WERI-Rb-1 (cell line): ENCODE data around the gene PSEN1.

Source experiments
- DNase-seq: peaks from one replicate; pipeline ENCODE4 v3.0.0-alpha.2; 2020
- H3K27ac ChIP-seq: fragments of 250-450 bp; sonication (Bioruptor Pico); 2 replicates; pipeline ENCODE4 v1.5.1; 2020; ENCODE audit warnings: mild to moderate bottlenecking, moderate library complexity
- H3K27me3 ChIP-seq: fragments of 250-450 bp; sonication (Bioruptor Pico); 2 replicates; pipeline ENCODE4 v1.5.1; 2021; ENCODE audit warnings: mild to moderate bottlenecking, low read depth, moderate library complexity; ENCODE audit not compliant: insufficient read depth, severe bottlenecking
- H3K36me3 ChIP-seq: fragments of 250-450 bp; sonication (Bioruptor Pico); 2 replicates; pipeline ENCODE4 v1.5.1; 2020; ENCODE audit warnings: mild to moderate bottlenecking, moderate library complexity
- H3K4me3 ChIP-seq: 2 replicates; pipeline ENCODE4 v1.5.1; 2011; ENCODE audit warnings: low read depth, mild to moderate bottlenecking, control low read depth, low read length
- H3K9me3 ChIP-seq: fragments of 250-450 bp; sonication (Bioruptor Pico); 2 replicates; pipeline ENCODE4 v1.5.1; 2021; ENCODE audit warnings: mild to moderate bottlenecking, moderate library complexity; ENCODE audit not compliant: severe bottlenecking
- TF ChIP-seq, protein P1 (sequence below): IDR thresholded peaks from 2 replicates; pipeline ENCODE4 v1.5.1; 2011; ENCODE audit warnings: low read depth, mild to moderate bottlenecking, control low read depth, inconsistent platforms, low read length

Gene PSEN1

GRCh38 chr14:73227812-73228781 lies 91.8 kb downstream of the PSEN1 start:
- TF ChIP-seq, protein P1, sequence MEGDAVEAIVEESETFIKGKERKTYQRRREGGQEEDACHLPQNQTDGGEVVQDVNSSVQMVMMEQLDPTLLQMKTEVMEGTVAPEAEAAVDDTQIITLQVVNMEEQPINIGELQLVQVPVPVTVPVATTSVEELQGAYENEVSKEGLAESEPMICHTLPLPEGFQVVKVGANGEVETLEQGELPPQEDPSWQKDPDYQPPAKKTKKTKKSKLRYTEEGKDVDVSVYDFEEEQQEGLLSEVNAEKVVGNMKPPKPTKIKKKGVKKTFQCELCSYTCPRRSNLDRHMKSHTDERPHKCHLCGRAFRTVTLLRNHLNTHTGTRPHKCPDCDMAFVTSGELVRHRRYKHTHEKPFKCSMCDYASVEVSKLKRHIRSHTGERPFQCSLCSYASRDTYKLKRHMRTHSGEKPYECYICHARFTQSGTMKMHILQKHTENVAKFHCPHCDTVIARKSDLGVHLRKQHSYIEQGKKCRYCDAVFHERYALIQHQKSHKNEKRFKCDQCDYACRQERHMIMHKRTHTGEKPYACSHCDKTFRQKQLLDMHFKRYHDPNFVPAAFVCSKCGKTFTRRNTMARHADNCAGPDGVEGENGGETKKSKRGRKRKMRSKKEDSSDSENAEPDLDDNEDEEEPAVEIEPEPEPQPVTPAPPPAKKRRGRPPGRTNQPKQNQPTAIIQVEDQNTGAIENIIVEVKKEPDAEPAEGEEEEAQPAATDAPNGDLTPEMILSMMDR = no peak
- Histone ChIP-seq H3K9me3 (no peaks in the 10 kb centered on the region), H3K27me3 (no peaks in the 10 kb centered on the region), H3K36me3 (no peaks in the 10 kb centered on the region), H3K4me3 (no peak overlapping the region), H3K27ac (no peak overlapping the region)
- no peak for DNase-seq

GRCh38 chr14:73230051-73230450 lies 93.7 kb downstream of the PSEN1 start:
- no peak for DNase-seq
- no peaks in the 10 kb centered on the region for H3K36me3 ChIP-seq
- TF ChIP-seq, protein P1 = no peak
- no peak overlapping the region for H3K4me3 ChIP-seq
- H3K27ac ChIP-seq = no peak overlapping the region
- no peaks in the 10 kb centered on the region for H3K27me3 ChIP-seq
- no peaks in the 10 kb centered on the region for H3K9me3 ChIP-seq

GRCh38 chr14:73231981-73232851 lies 95.9 kb downstream of the PSEN1 start:
- Histone ChIP-seq H3K27ac (peak overlapping the region; percentile 56), H3K27me3 (no peaks in the 10 kb centered on the region), H3K9me3 (no peaks in the 10 kb centered on the region), H3K36me3 (no peaks in the 10 kb centered on the region), H3K4me3 (no peak overlapping the region)
- peak; percentile 83 for DNase-seq
- TF ChIP-seq, protein P1 = peak; percentile 86

DNA sequence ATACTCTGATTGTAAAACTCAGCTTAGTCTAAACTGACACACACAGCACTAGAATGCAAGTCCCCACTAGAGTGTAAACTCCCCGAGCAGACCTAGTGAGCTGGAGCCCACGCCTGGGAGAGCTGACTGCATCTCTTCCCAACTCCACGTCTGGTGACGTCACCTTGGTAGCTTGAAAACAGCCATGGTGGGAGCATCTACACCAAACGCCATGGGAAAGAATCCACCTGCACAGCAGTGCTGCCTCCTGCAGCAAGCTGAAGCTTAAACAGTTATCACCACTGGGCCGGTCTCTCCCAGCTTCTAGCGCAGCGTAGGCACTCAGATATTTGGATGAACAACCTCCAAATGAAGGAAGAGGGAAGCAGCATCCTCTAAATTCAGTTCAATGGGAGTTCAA lies 96.7 kb downstream of the PSEN1 start:
- H3K4me3 ChIP-seq = no peak overlapping the region
- no peak for DNase-seq
- H3K36me3 ChIP-seq = no peaks in the 10 kb centered on the region
- TF ChIP-seq, protein P1 = no peak
- H3K27me3 ChIP-seq = no peaks in the 10 kb centered on the region
- no peaks in the 10 kb centered on the region for H3K9me3 ChIP-seq
- H3K27ac ChIP-seq = no peak overlapping the region

DNA sequence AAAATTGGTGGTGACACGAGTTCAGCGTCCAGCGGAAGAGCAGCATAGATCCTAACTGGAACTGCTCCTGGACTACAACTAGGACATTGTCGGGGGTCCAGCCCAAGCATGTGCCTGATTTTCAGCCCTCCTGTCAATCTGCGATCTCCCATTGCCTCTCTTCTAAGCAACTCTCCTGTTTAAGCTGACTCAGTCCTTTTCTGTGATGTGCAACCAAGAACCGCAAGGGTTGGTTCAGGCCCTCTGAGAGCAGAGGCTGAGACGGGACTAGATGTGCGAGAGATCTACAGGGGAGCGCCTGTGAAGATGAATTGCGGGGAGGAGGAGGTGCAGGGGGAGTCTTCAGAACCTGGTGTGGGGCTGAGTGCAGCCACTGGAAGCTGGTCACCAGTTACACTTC lies 97.3 kb downstream of the PSEN1 start:
- DNase-seq = no peak
- no peak overlapping the region for H3K27ac ChIP-seq
- TF ChIP-seq, protein P1 = no peak
- no peaks in the 10 kb centered on the region for H3K27me3 ChIP-seq
- no peaks in the 10 kb centered on the region for H3K36me3 ChIP-seq
- no peaks in the 10 kb centered on the region for H3K9me3 ChIP-seq
- no peak overlapping the region for H3K4me3 ChIP-seq
